HG02642 (cell line): ENCODE measurements around the gene ATPAF2.

Experiments used
- ATAC-seq: cut with Tn5 transposase; IDR thresholded peaks from one replicate; pipeline ENCODE4 v1.9.1; 2021; ENCODE audit warnings: mild to moderate bottlenecking; ENCODE audit not compliant: unreplicated experiment, poor library complexity

Gene ATPAF2

GRCh38 chr17:18040261-18040858, 1.4 kb upstream of the ATPAF2 start:
- ATAC-seq: no peak

- peak; percentile 36 for ATAC-seq
Measured at GRCh38 chr17:18039535-18040260, 730 bp upstream of the ATPAF2 start.

GRCh38 chr17:18038149-18038850, 668 bp downstream of the ATPAF2 start:
- ATAC-seq: no peak

GRCh38 chr17:18037486-18037885, 1.5 kb downstream of the ATPAF2 start:
- ATAC-seq: no peak

- no peak for ATAC-seq
Measured at GRCh38 chr17:18035704-18036103, 3.3 kb downstream of the ATPAF2 start.

GRCh38 chr17:18033442-18034099, 5.4 kb downstream of the ATPAF2 start:
- peak; percentile 69 for ATAC-seq

- no peak for ATAC-seq
Measured at GRCh38 chr17:18031955-18032354, 7.0 kb downstream of the ATPAF2 start.

GRCh38 chr17:18028952-18029540, 9.9 kb downstream of the ATPAF2 start:
- ATAC-seq: no peak

GRCh38 chr17:18028114-18028951, 10.6 kb downstream of the ATPAF2 start:
- no peak for ATAC-seq

GRCh38 chr17:18027280-18027679, 11.7 kb downstream of the ATPAF2 start:
- no peak for ATAC-seq

- no peak for ATAC-seq
Measured at GRCh38 chr17:18025945-18026776, 12.8 kb downstream of the ATPAF2 start.

- ATAC-seq: no peak
Measured at GRCh38 chr17:18025241-18025944, 13.6 kb downstream of the ATPAF2 start.

- no peak for ATAC-seq
Measured at GRCh38 chr17:18021372-18021771, 17.6 kb downstream of the ATPAF2 start.

GRCh38 chr17:18020971-18021370, 18.0 kb downstream of the ATPAF2 start:
- ATAC-seq: no peak

- no peak for ATAC-seq
Measured at GRCh38 chr17:18019838-18020154, 19.2 kb downstream of the ATPAF2 start.

GRCh38 chr17:18018411-18018921, 20.5 kb downstream of the ATPAF2 start:
- ATAC-seq: no peak

- no peak for ATAC-seq
Measured at GRCh38 chr17:18017958-18018357, 21.0 kb downstream of the ATPAF2 start.

- ATAC-seq: no peak
Measured at GRCh38 chr17:18016426-18016825, 22.5 kb downstream of the ATPAF2 start.
